Measurements from ENCODE around the gene ZNF17. TPM values are rescaled to one million over a fixed set of nuclear protein-coding genes. Genes with fewer than 3 reads are reported as not detected.
A peak's percentile ranks its signal among the peaks of the same experiment; 100 is the strongest.

ZNF17 gene
- total RNA-seq, 2 experiments from 2014 or later = 4.2 to 5.0 TPM

DNA sequence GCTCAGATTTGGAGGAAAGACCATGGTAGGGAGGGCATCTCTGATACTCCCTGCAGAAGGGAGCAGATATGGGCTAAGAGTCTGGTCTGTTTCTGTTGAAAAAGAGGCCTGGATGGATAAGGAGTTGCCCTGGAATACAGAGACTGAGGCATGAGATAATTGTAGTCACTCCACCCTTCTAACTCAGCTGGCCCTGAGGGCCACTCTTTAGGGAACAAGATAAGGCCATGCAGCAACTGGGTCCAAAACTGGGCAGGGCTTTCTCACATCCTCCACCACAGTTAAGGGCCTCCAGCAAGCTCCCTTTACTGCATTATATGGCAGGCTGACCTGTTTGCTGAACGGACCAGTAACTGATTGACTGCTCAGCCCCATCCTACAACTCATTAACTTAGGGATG, 25.5 kb downstream of the ZNF17 start:
- ChIA-PET CTCF (no interaction called here), POLR2A (no interaction called here)
- H3K36me3 Mint-ChIP-seq = peaks cover 49% of the 10 kb centered on the region
- peaks cover 34% of the 10 kb centered on the region for H3K9me3 Mint-ChIP-seq
- intact Hi-C loops (cut with micrococcal nuclease) = loop anchor here (5.0 kb wide), 1 partner anchor 1124 kb away; the partner anchor contains the start of gene ZSCAN5A
- H3K4me3 Mint-ChIP-seq = peak overlapping the region; percentile 93
- no peak overlapping the region for H3K27ac Mint-ChIP-seq
- peaks cover 26% of the 10 kb centered on the region for H3K4me1 Mint-ChIP-seq (ENCODE audit: low read depth)
- no peaks in the 10 kb centered on the region for H3K27me3 Mint-ChIP-seq
- DNase-seq = no peak

DNA sequence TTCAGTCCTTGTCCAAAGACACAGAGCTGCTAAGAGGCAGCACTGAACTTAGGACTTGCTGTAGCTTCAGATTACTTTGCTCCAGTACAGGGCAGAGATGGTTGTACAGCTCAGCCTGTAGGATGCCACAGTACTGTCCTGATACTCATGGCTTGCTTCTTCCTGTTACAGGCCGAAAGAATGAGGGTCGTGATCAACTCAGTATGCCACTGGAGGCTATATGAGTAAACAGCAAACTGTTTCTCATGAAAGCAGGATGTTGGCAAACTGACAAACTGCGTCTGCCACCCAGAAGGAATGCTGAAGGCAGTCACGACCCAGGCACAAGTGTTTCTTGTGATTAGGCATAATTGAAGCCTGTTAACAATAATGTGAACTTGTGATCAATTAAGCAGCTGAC, 27.0 kb downstream of the ZNF17 start:
- Mint-ChIP-seq H3K36me3 (peaks cover 64% of the 10 kb centered on the region), H3K4me3 (no peak overlapping the region), H3K9me3 (peaks cover 49% of the 10 kb centered on the region), H3K4me1 (ENCODE audit: low read depth) (peaks cover 26% of the 10 kb centered on the region), H3K27ac (no peak overlapping the region), H3K27me3 (no peaks in the 10 kb centered on the region)
- DNase-seq = no peak
- intact Hi-C loops (cut with micrococcal nuclease) = loop anchor here (5.0 kb wide), 1 partner anchor 1126 kb away; the partner anchor contains the start of gene ZSCAN5A
- POLR2A ChIA-PET = no interaction called here
- CTCF ChIA-PET = no interaction called here

- no peak for DNase-seq
- Mint-ChIP-seq H3K36me3 (peaks cover 74% of the 10 kb centered on the region), H3K9me3 (peaks cover 59% of the 10 kb centered on the region), H3K27ac (no peak overlapping the region), H3K27me3 (no peaks in the 10 kb centered on the region), H3K4me1 (ENCODE audit: low read depth) (peaks cover 26% of the 10 kb centered on the region), H3K4me3 (no peak overlapping the region)
- ChIA-PET CTCF (no interaction called here), POLR2A (interaction anchor here (0.6 kb wide), 1 partner anchor 602 kb away, joined by 3 read pairs; no protein-coding TSS in a partner anchor)
- intact Hi-C loops (cut with micrococcal nuclease) = loop anchor here (5.0 kb wide), 1 partner anchor 1127 kb away; the partner anchor contains the start of gene ZSCAN5A
These were observed 28.0 kb downstream of the ZNF17 start for GRCh38 chr19:57438925-57439324.

DNA sequence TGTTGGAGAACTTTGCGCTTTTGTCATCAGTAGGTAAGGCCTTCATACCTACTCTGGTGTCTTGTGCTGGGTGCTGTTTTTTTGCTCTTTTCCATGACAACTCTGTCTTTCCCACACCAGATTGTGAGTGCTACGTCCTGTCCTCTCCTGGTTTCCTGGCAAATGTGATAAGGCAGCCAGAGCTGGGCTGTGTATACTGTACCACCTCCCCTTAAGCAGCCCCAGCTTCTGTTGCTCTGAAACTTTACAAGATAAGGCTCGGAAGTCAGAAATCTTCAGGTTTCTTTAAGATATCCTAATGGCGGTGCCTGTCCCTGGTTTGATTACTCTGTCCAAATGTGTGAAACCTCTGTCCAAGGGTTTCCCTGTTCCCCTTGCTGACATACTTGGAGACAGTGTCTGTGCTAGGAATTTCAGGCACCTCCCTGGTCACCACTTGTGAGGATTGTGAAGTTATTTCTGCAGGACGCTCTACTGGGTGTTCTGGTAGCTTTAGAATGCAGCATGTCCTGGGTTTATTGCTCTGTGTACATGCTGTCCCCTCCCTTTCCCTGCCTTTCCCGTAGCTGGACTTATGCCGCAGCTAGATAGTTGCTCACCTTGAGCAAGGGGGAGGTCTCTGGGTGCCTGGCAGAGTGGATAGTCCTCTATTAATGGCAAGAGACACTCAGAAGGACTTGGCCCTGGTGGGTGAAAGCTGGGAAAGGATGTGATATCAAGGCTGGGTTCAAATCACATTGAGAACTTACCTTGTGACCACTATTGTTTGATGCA, 31.2 kb downstream of the ZNF17 start:
- Mint-ChIP-seq H3K9me3 (peaks cover 82% of the 10 kb centered on the region), H3K27me3 (no peaks in the 10 kb centered on the region), H3K4me1 (ENCODE audit: low read depth) (peaks cover 2% of the 10 kb centered on the region), H3K4me3 (no peak overlapping the region), H3K36me3 (peaks cover 85% of the 10 kb centered on the region), H3K27ac (no peak overlapping the region)
- ChIA-PET CTCF (no interaction called here), POLR2A (no interaction called here)
- no peak for DNase-seq
- intact Hi-C loops (cut with micrococcal nuclease) = no loop called here

GRCh38 chr19:57443121-57443696, 32.2 kb downstream of the ZNF17 start:
- Mint-ChIP-seq H3K36me3 (peaks cover 82% of the 10 kb centered on the region), H3K27me3 (no peaks in the 10 kb centered on the region), H3K4me1 (ENCODE audit: low read depth) (peaks cover 2% of the 10 kb centered on the region), H3K4me3 (no peak overlapping the region), H3K27ac (no peak overlapping the region), H3K9me3 (peaks cover 85% of the 10 kb centered on the region)
- ChIA-PET CTCF (no interaction called here), POLR2A (no interaction called here)
- no peak for DNase-seq
- intact Hi-C loops (cut with micrococcal nuclease) = no loop called here

GRCh38 chr19:57452307-57452706, 41.3 kb downstream of the ZNF17 start:
- ChIA-PET CTCF (no interaction called here), POLR2A (no interaction called here)
- Mint-ChIP-seq H3K4me1 (ENCODE audit: low read depth) (no peaks in the 10 kb centered on the region), H3K4me3 (no peak overlapping the region), H3K27me3 (no peaks in the 10 kb centered on the region), H3K27ac (no peak overlapping the region), H3K36me3 (peaks cover 67% of the 10 kb centered on the region), H3K9me3 (peaks cover 75% of the 10 kb centered on the region)
- DNase-seq = no peak
- intact Hi-C loops (cut with micrococcal nuclease) = no loop called here

DNA sequence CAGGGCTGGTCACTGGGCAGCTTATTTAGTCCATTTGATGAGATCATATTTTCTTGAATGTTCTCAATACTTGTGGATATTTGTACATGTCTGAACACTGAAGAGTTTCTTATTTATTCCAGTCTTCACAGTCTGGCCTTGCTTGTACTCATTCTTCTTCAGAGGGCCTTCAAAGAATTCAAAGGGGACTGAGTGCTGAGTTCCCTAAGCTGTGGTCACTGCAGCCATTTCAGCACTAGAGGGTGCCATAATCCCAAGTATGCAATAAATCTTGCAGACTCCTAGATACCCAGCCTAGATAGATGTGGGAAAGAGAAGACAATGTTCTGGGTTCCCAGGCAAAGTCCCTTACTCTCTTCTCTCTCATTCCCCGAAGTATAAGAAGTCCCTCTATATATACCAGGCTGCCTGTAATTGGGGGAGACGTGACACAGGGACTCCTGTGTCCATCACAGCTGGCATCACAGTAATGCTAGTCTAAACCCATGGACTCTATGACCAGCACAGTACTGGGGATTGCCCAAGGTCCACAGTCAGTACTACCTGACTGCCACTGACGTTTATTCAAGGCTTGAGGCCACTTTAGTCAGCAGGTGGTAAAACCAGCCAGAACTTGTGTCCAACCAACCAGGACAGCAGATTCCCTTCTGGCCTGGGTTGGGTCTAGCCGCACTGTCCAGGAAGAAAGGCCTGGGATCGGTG, 54.9 kb downstream of the ZNF17 start:
- Mint-ChIP-seq H3K27me3 (no peaks in the 10 kb centered on the region), H3K4me3 (no peak overlapping the region), H3K9me3 (peaks cover 70% of the 10 kb centered on the region), H3K36me3 (peaks cover 51% of the 10 kb centered on the region), H3K4me1 (ENCODE audit: low read depth) (no peaks in the 10 kb centered on the region), H3K27ac (no peak overlapping the region)
- POLR2A ChIA-PET = no interaction called here
- intact Hi-C loops (cut with micrococcal nuclease) = no loop called here
- DNase-seq = peak; percentile 20
- CTCF ChIA-PET = no interaction called here

DNA sequence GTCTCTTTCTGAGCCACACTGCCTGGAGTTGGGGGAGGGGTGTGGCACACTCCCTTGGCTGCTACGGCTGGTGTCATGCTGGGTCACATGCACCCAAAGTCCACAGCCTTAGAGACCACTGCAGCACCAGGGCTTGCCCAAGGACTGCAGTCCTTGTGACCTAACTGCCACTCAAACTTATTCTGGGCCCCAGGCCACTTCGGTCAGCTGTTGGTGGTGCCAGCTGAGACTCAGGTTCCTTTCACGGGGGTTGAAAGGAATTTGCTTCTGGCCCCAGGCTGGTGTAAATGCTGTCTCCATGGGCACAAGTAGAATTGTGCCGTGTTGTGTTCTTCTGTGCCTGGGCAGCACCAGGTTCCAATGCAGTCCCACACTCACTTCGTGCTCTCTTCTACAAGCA, 55.5 kb downstream of the ZNF17 start:
- ChIA-PET POLR2A (no interaction called here), CTCF (no interaction called here)
- H3K4me3 Mint-ChIP-seq = no peak overlapping the region
- no peaks in the 10 kb centered on the region for H3K27me3 Mint-ChIP-seq
- intact Hi-C loops (cut with micrococcal nuclease) = no loop called here
- peaks cover 50% of the 10 kb centered on the region for H3K36me3 Mint-ChIP-seq
- no peak for DNase-seq
- H3K27ac Mint-ChIP-seq = no peak overlapping the region
- H3K4me1 Mint-ChIP-seq (ENCODE audit: low read depth) = no peaks in the 10 kb centered on the region
- H3K9me3 Mint-ChIP-seq = peaks cover 71% of the 10 kb centered on the region

Other genes starting within 250 kb of the ZNF17 start
- not detected for gene DUXA, start 243.7 kb upstream of the ZNF17 start, total RNA-seq
- gene ZNF264, start 219.7 kb upstream of the ZNF17 start, total RNA-seq = 10 to 100 TPM; 18.9 to 20.4 TPM
- under 1 TPM; 0.81 to 0.97 TPM for gene AURKC, start 180.1 kb upstream of the ZNF17 start, total RNA-seq
- 1 to 10 TPM; 6.9 to 7.0 TPM for gene ZNF805, start 170.5 kb upstream of the ZNF17 start, total RNA-seq
- 10 to 100 TPM; 45.5 to 45.8 TPM for gene ZNF460, start 130.7 kb upstream of the ZNF17 start, total RNA-seq
- 1 to 10 TPM; 4.0 to 4.3 TPM for gene ZNF543, start 90.7 kb upstream of the ZNF17 start, total RNA-seq
- gene ZNF304, start 59.9 kb upstream of the ZNF17 start, total RNA-seq = 1 to 10 TPM; 3.8 to 4.0 TPM
- gene TRAPPC2B, start 47.6 kb upstream of the ZNF17 start, total RNA-seq = 1 to 10 TPM; 3.3 to 3.9 TPM
- 1 to 10 TPM; 1.0 to 1.4 TPM for gene ZNF547, start 47.6 kb upstream of the ZNF17 start, total RNA-seq
- 10 to 100 TPM; 12.0 to 12.1 TPM for gene ZNF548, start 21.3 kb upstream of the ZNF17 start, total RNA-seq
- 1 to 10 TPM; 9.3 to 9.4 TPM for gene ZNF749, start 24.2 kb downstream of the ZNF17 start, total RNA-seq
- gene VN1R1, start 46.0 kb downstream of the ZNF17 start, total RNA-seq = under 1 TPM in 1 of 2 experiments, not detected in 1; 0.12 TPM
- gene ZNF772, start 66.4 kb downstream of the ZNF17 start, total RNA-seq = 1 to 10 TPM; 3.9 to 4.0 TPM
- gene ZNF419, start 76.6 kb downstream of the ZNF17 start, total RNA-seq = 1 to 10 TPM; 4.3 to 5.1 TPM
- 1 to 10 TPM; 4.0 to 4.5 TPM for gene ZNF773, start 88.8 kb downstream of the ZNF17 start, total RNA-seq
- 1 to 10 TPM; 2.9 to 3.4 TPM for gene ZNF549, start 116.2 kb downstream of the ZNF17 start, total RNA-seq
- gene ZNF550, start 148.7 kb downstream of the ZNF17 start, total RNA-seq = 1 to 10 TPM; 5.6 to 6.6 TPM
- gene ZNF416, start 167.8 kb downstream of the ZNF17 start, total RNA-seq = 1 to 10 TPM; 2.2 to 2.4 TPM
- gene ZIK1, start 173.0 kb downstream of the ZNF17 start, total RNA-seq = 1 to 10 TPM; 3.4 to 3.6 TPM
- gene ZNF530, start 188.7 kb downstream of the ZNF17 start, total RNA-seq = 1 to 10 TPM; 3.7 to 5.6 TPM
- 1 to 10 TPM; 6.7 to 8.0 TPM for gene ZNF134, start 203.1 kb downstream of the ZNF17 start, total RNA-seq
- 1 to 10 TPM; 8.2 to 8.3 TPM for gene ZNF211, start 222.0 kb downstream of the ZNF17 start, total RNA-seq

Data from activated CD4-positive, alpha-beta memory T cell treated with anti-CD3 and anti-CD28 coated beads for 36 hours (primary cell).